K562 (cell line): ENCODE results near the gene RELA. TPM values are rescaled to one million over a fixed set of nuclear protein-coding genes. Genes with fewer than 3 reads are reported as not detected.

Experiments
- ARNT ChIP-seq, 2 experiments: fragments of 450-650 bp; IDR thresholded peaks; 2 replicates each; pipeline ENCODE4 v1.6.1; 2016; ENCODE audit warnings: mild to moderate bottlenecking in 1 of 2
- C11orf30 ChIP-seq: fragments of 450-650 bp; IDR thresholded peaks from 2 replicates; pipeline ENCODE4 v1.6.1; 2016; ENCODE audit warnings: low read depth, mild to moderate bottlenecking
- CBX1 ChIP-seq: sonication (generic); IDR thresholded peaks from 2 replicates; pipeline ENCODE4 v1.6.1; 2016; ENCODE audit warnings: antibody characterized with exemption, low read depth, mild to moderate bottlenecking
- CC2D1A ChIP-seq: fragments of 450-650 bp; IDR thresholded peaks from 2 replicates; pipeline ENCODE4 v1.6.1; 2017; ENCODE audit warnings: mild to moderate bottlenecking
- CREB3L1 ChIP-seq: fragments of 450-650 bp; IDR thresholded peaks from 2 replicates; pipeline ENCODE4 v1.6.1; 2014; ENCODE audit warnings: low read depth, mild to moderate bottlenecking, moderate library complexity, borderline replicate concordance
- FOXK1 ChIP-seq: sonication (generic); formaldehyde crosslinking; IDR thresholded peaks from 2 replicates; pipeline ENCODE4 v1.8.0; 2022; ENCODE audit warnings: missing genetic modification reagents, mild to moderate bottlenecking, borderline replicate concordance
- FOXP4 ChIP-seq: sonication (generic); formaldehyde crosslinking; IDR thresholded peaks from 2 replicates; pipeline ENCODE4 v1.8.0; 2022; ENCODE audit warnings: mild to moderate bottlenecking, missing genetic modification reagents, borderline replicate concordance
- MAX ChIP-seq: sonication (generic); formaldehyde crosslinking; IDR thresholded peaks from 2 replicates; pipeline ENCODE4 v1.9.0; 2022; ENCODE audit warnings: mild to moderate bottlenecking, missing genetic modification reagents
- NCOA2 ChIP-seq, 2 experiments: fragments of 450-650 bp; IDR thresholded peaks; 2 replicates each; pipeline ENCODE4 v1.6.1; 2018; ENCODE audit warnings: mild to moderate bottlenecking in 2 of 2, moderate library complexity in 1 of 2; ENCODE audit not compliant: partially characterized antibody in 2 of 2
- NKRF ChIP-seq: fragments of 450-650 bp; IDR thresholded peaks from 2 replicates; pipeline ENCODE4 v1.6.1; 2016; ENCODE audit warnings: borderline replicate concordance
- RFX5 ChIP-seq: IDR thresholded peaks from 2 replicates; pipeline ENCODE4 v1.6.1; 2011; ENCODE audit warnings: low read depth, mild to moderate bottlenecking, improper control_type of control experiment, low read length
- SOX6 ChIP-seq: fragments of 450-650 bp; IDR thresholded peaks from 2 replicates; pipeline ENCODE4 v1.6.1; 2014; ENCODE audit warnings: mild to moderate bottlenecking
- ZBTB2 ChIP-seq: fragments of 450-650 bp; IDR thresholded peaks from 2 replicates; pipeline ENCODE4 v1.6.1; 2016; ENCODE audit warnings: antibody characterized with exemption
- ZBTB7A ChIP-seq: IDR thresholded peaks from 2 replicates; pipeline ENCODE4 v1.6.1; 2011; ENCODE audit warnings: low read depth, mild to moderate bottlenecking, low read length, moderate library complexity, borderline replicate concordance; ENCODE audit not compliant: control insufficient read depth
- ZNF41 ChIP-seq: fragments of 250-450 bp; sonication (Bioruptor Pico); conservative IDR thresholded peaks from 2 replicates; pipeline ENCODE4 v1.4.0; 2020; ENCODE audit warnings: mild to moderate bottlenecking
- ZNF449 ChIP-seq: fragments of 250-450 bp; sonication (Bioruptor Pico); IDR thresholded peaks from 2 replicates; pipeline ENCODE4 v1.8.0; 2022; ENCODE audit warnings: moderate library complexity, mild to moderate bottlenecking, inconsistent platforms
- ZNF644 ChIP-seq: fragments of 200-800 bp; sonication (Bioruptor generic); IDR thresholded peaks from 2 replicates; pipeline ENCODE4 v1.6.1; 2016; ENCODE audit warnings: low read depth, missing genetic modification characterization, missing compliant biosample characterization
- ZNF717 ChIP-seq: fragments of 250-450 bp; sonication (Bioruptor Pico); IDR thresholded peaks from 2 replicates; pipeline ENCODE4 v1.5.0; 2021
- polyA plus RNA-seq, 8 experiments: library from polyadenylated mRNA; depleted of rRNA in 4 of 8; stranded (reverse) in 5 of 8; unstranded in 3 of 8; fragments of >200 nt; fragmentation: Nextera tagmentation in 2 of 8; fragmentation: Illumina TruSeq in 1 of 8; extraction: Ambion mirVana in 2 of 8; extraction: Trizol in 1 of 8; gene quantifications; 2 replicates each; pipeline versions ENCODE4 v1.2.1 to v1.2.3, GENCODE V29; 2011 to 2014; ENCODE audit warnings: inconsistent platforms in 1 of 8, missing spikeins in 1 of 8
- total RNA-seq, 7 experiments: library from RNA; depleted of rRNA in 6 of 7; stranded (reverse); fragments of >200 nt in 6 of 7; fragmentation: Illumina TruSeq in 2 of 7; extraction: Trizol in 2 of 7; gene quantifications; 2 replicates each; pipeline versions ENCODE4 v1.2.1 to v1.2.3, GENCODE V29; 2011 to 2021; ENCODE audit warnings: low replicate concordance in 1 of 7

RELA gene
- total and polyA plus RNA-seq, 9 of the 15 experiments (the other 6 are each of a cell fraction or from before 2014, with no cell fraction given): 6.0 to 67.4 (median 20.6) TPM

GRCh38 chr11:65711785-65712632, 49.3 kb upstream of the RELA start, which contains the start of gene KAT5 (continued):
- TF ChIP-seq CBX1: peak; percentile 75; the same call in 1 of the 2 replicates
- peak; percentile 83 for TF ChIP-seq CC2D1A
- TF ChIP-seq ZNF717 (CRISPR knock-in tag): 0 out of 2 replicates have a peak, but pooled peaks have one; percentile 62
- peak; percentile 91 for TF ChIP-seq FOXP4 (CRISPR knock-in tag)
- TF ChIP-seq C11orf30: peak; percentile 100
- TF ChIP-seq ARNT (IDR thresholded peaks at IDR 0.05): peak; percentile 49 to 94
- TF ChIP-seq CREB3L1: peak; percentile 96
- TF ChIP-seq ZNF449 (CRISPR knock-in tag): peak; percentile 72; the same call in 1 of the 2 replicates
- peak; percentile 98 for TF ChIP-seq MAX
- no peak for TF ChIP-seq RFX5
- peak; percentile 67 for TF ChIP-seq SOX6
- 0 out of 2 replicates have a peak, but pooled peaks have one; percentile 48 for TF ChIP-seq ZNF41 (CRISPR knock-in tag)
- TF ChIP-seq ZBTB2: peak; percentile 73; the same call in 1 of the 2 replicates
- TF ChIP-seq FOXK1 (CRISPR knock-in tag): peak; percentile 81; the same call in 1 of the 2 replicates
- TF ChIP-seq ZNF644 (tag): 0 out of 2 replicates have a peak, but pooled peaks have one; percentile 43
- TF ChIP-seq ZBTB7A: peak; percentile 54
- peak; percentile 99 for TF ChIP-seq NKRF
- no peak for TF ChIP-seq NCOA2 (IDR thresholded peaks at IDR 0.05; ENCODE audit: partially characterized antibody in 2 of 2)
